ENCODE data around the gene SLC6A20.

Gene SLC6A20

GRCh38 chr3:45821127-45821526, 24.8 kb upstream of the SLC6A20 start (continued):
- TF ChIP-seq AEBP2 (tag by site-specific recombination; IDR thresholded peaks at IDR 0.05; ENCODE audit: borderline replicate concordance) (no peak), ZNF16 (tag by site-specific recombination; IDR thresholded peaks at IDR 0.05; ENCODE audit: low read depth) (no peak)

GRCh38 chr3:45819543-45819942, 23.2 kb upstream of the SLC6A20 start:
- peaks cover 0 to 13% of the 10 kb centered on the region in 2 experiments; a peak in 1 of 3 replicates for H3K36me3 ChIP-seq (ENCODE audit: control insufficient read depth in 2 of 2, insufficient read depth in 1 of 2, low read length in 2 of 2)
- H3K9me3 ChIP-seq (ENCODE audit: control insufficient read depth, insufficient read depth, low read depth, low read length), result no peaks in the 10 kb centered on the region
- H3K27ac ChIP-seq (ENCODE audit: extremely low read depth, low read depth, low read length), result no peak overlapping the region
- no peak overlapping the region for H3K4me3 ChIP-seq (ENCODE audit: low read depth, low read length)
- no peaks in the 10 kb centered on the region for H3K4me1 ChIP-seq (ENCODE audit: control insufficient read depth, insufficient read depth, low read length)
- ChIA-PET CTCF (no interaction called here), POLR2A (no interaction called here)
- TF ChIP-seq ZNF391 (tag by site-specific recombination; IDR thresholded peaks at IDR 0.05; ENCODE audit: borderline replicate concordance, low read depth), result no peak
- TF ChIP-seq ZXDB (tag by site-specific recombination; IDR thresholded peaks at IDR 0.05), result no peak
- TF ChIP-seq ZBTB49 (tag by site-specific recombination; IDR thresholded peaks at IDR 0.05; ENCODE audit: low read depth), result no peak
- no peak for TF ChIP-seq KLF7 (tag by site-specific recombination; IDR thresholded peaks at IDR 0.05; ENCODE audit: borderline replicate concordance)
- no peak for TF ChIP-seq ZNF707 (tag by site-specific recombination; IDR thresholded peaks at IDR 0.05)

GRCh38 chr3:45817831-45818522, 21.6 kb upstream of the SLC6A20 start:
- ChIA-PET POLR2A (no interaction called here), CTCF (no interaction called here)
- Histone ChIP-seq H3K9me3 (ENCODE audit: control insufficient read depth, insufficient read depth, low read depth, low read length) (no peaks in the 10 kb centered on the region), H3K4me3 (ENCODE audit: low read depth, low read length) (no peak overlapping the region), H3K4me1 (ENCODE audit: control insufficient read depth, insufficient read depth, low read length) (no peaks in the 10 kb centered on the region), H3K36me3 (ENCODE audit: control insufficient read depth in 2 of 2, insufficient read depth in 1 of 2, low read length in 2 of 2) (peaks cover 0 to 10% of the 10 kb centered on the region in 2 experiments; a peak in 1 of 3 replicates), H3K27ac (ENCODE audit: extremely low read depth, low read depth, low read length) (no peak overlapping the region)
- TF ChIP-seq ZNF2 (tag by site-specific recombination; IDR thresholded peaks at IDR 0.05) (no peak), ZNF692 (tag by site-specific recombination; IDR thresholded peaks at IDR 0.05) (peak; percentile 79), ZNF830 (tag by site-specific recombination; IDR thresholded peaks at IDR 0.05; ENCODE audit: low read depth) (no peak), ZNF132 (tag by site-specific recombination; IDR thresholded peaks at IDR 0.05; ENCODE audit: borderline replicate concordance) (no peak), SALL2 (tag by site-specific recombination; IDR thresholded peaks at IDR 0.05; ENCODE audit: borderline replicate concordance) (no peak), ZFP69B (tag by site-specific recombination; IDR thresholded peaks at IDR 0.05) (no peak), ZNF114 (tag by site-specific recombination; IDR thresholded peaks at IDR 0.05) (no peak), KLF8 (tag by site-specific recombination; IDR thresholded peaks at IDR 0.05) (peak; percentile 37; the same call in 1 of the 2 replicates), ZBTB6 (tag by site-specific recombination; IDR thresholded peaks at IDR 0.05) (no peak), ZNF423 (tag by site-specific recombination; IDR thresholded peaks at IDR 0.05) (no peak), SP3 (tag by site-specific recombination; IDR thresholded peaks at IDR 0.05) (no peak; the same call in 1 of the 2 replicates), FEZF1 (tag by site-specific recombination; IDR thresholded peaks at IDR 0.05) (peak; percentile 55), OSR2 (tag by site-specific recombination; IDR thresholded peaks at IDR 0.05) (0 out of 2 replicates have a peak, but pooled peaks have one; percentile 18), SP7 (tag by site-specific recombination; IDR thresholded peaks at IDR 0.05) (peak; percentile 92), ZNF521 (tag by site-specific recombination; IDR thresholded peaks at IDR 0.05) (no peak), ZFP37 (tag by site-specific recombination; IDR thresholded peaks at IDR 0.05) (0 out of 2 replicates have a peak, but pooled peaks have one; percentile 12), ZNF394 (tag by site-specific recombination; IDR thresholded peaks at IDR 0.05; ENCODE audit: borderline replicate concordance) (0 out of 2 replicates have a peak, but pooled peaks have one; percentile 24), WT1 (tag by site-specific recombination; IDR thresholded peaks at IDR 0.05) (no peak), ZXDB (tag by site-specific recombination; IDR thresholded peaks at IDR 0.05) (peak; percentile 47; the same call in 1 of the 2 replicates)

Data from HEK293 (cell line).